ENCODE measurements around the gene PBXIP1. TPM values are rescaled to one million over a fixed set of nuclear protein-coding genes. Genes with fewer than 3 reads are reported as not detected.

The PBXIP1 gene
- polyA plus RNA-seq, 6 donors from 2014 or later, result 36.2 to 77.3 (median 69.5) TPM

Other genes with a start within 250 kb of the PBXIP1 start
- gene KCNN3, start 85.8 kb downstream of the PBXIP1 start, polyA plus RNA-seq (ENCODE audit: low read depth in 6 of 6), result under 1 TPM in 1 of 6 donors, not detected in 5; 0.03 TPM
- 10 to 100 TPM; 30.8 to 45.7 (median 33.3) TPM for gene PMVK, start 19.4 kb downstream of the PBXIP1 start, polyA plus RNA-seq (ENCODE audit: low read depth in 6 of 6)
- gene PYGO2, start 5.7 kb upstream of the PBXIP1 start, polyA plus RNA-seq (ENCODE audit: low read depth in 6 of 6), result 10 to 100 TPM in 5 of 6 donors, 1 to 10 TPM in 1; 10.0 to 45.1 (median 29.4) TPM
- 10 to 100 TPM; 23.3 to 34.0 (median 26.3) TPM for gene SHC1, start 14.6 kb upstream of the PBXIP1 start, polyA plus RNA-seq (ENCODE audit: low read depth in 6 of 6)
- 100 to 1,000 TPM; 117 to 196 (median 131) TPM for gene CKS1B, start 18.6 kb upstream of the PBXIP1 start, polyA plus RNA-seq (ENCODE audit: low read depth in 6 of 6)
- gene FLAD1, start 27.2 kb upstream of the PBXIP1 start, polyA plus RNA-seq (ENCODE audit: low read depth in 6 of 6), result 10 to 100 TPM; 37.0 to 57.0 (median 49.4) TPM
- gene LENEP, start 37.5 kb upstream of the PBXIP1 start, polyA plus RNA-seq (ENCODE audit: low read depth in 6 of 6), result not detected
- 1 to 10 TPM in 5 of 6 donors, not detected in 1; 2.2 to 5.5 (median 2.7) TPM for gene ZBTB7B, start 46.7 kb upstream of the PBXIP1 start, polyA plus RNA-seq (ENCODE audit: low read depth in 6 of 6)
- not detected for gene DCST2, start 77.7 kb upstream of the PBXIP1 start, polyA plus RNA-seq (ENCODE audit: low read depth in 6 of 6)
- not detected for gene DCST1, start 77.7 kb upstream of the PBXIP1 start, polyA plus RNA-seq (ENCODE audit: low read depth in 6 of 6)
- gene ADAM15, start 95.2 kb upstream of the PBXIP1 start, polyA plus RNA-seq (ENCODE audit: low read depth in 6 of 6), result 1 to 10 TPM; 2.8 to 8.8 (median 7.0) TPM
- gene EFNA4, start 107.6 kb upstream of the PBXIP1 start, polyA plus RNA-seq (ENCODE audit: low read depth in 6 of 6), result 1 to 10 TPM in 5 of 6 donors, not detected in 1; 2.6 to 6.0 (median 3.3) TPM
- gene EFNA3, start 122.7 kb upstream of the PBXIP1 start, polyA plus RNA-seq (ENCODE audit: low read depth in 6 of 6), result 1 to 10 TPM in 3 of 6 donors, under 1 TPM in 2, not detected in 1; 0.54 to 2.9 (median 2.1) TPM
- under 1 TPM in 3 of 6 donors, not detected in 3; 0.18 to 0.82 (median 0.56) TPM for gene EFNA1, start 171.8 kb upstream of the PBXIP1 start, polyA plus RNA-seq (ENCODE audit: low read depth in 6 of 6)
- 100 to 1,000 TPM; 152 to 273 (median 201) TPM for gene SLC50A1, start 179.8 kb upstream of the PBXIP1 start, polyA plus RNA-seq (ENCODE audit: low read depth in 6 of 6)
- 100 to 1,000 TPM in 1 of 6 donors, 10 to 100 TPM in 5; 77.4 to 100 (median 90.5) TPM for gene DPM3, start 184.4 kb upstream of the PBXIP1 start, polyA plus RNA-seq (ENCODE audit: low read depth in 6 of 6)
- gene KRTCAP2, start 217.2 kb upstream of the PBXIP1 start, polyA plus RNA-seq (ENCODE audit: low read depth in 6 of 6), result 100 to 1,000 TPM; 340 to 379 (median 354) TPM
- gene TRIM46, start 217.8 kb upstream of the PBXIP1 start, polyA plus RNA-seq (ENCODE audit: low read depth in 6 of 6), result under 1 TPM in 2 of 6 donors, not detected in 4; 0.13 to 0.35 TPM

Data from naive B cell (primary cell).